Measurements from ENCODE around the gene SORL1.

GRCh38 chr11:121419836-121420235 lies 32.3 kb upstream of the SORL1 start:
- TF ChIP-seq RAD51 (IDR thresholded peaks at IDR 0.05; ENCODE audit: borderline replicate concordance, low read depth) (no peak), HDAC1 (IDR thresholded peaks at IDR 0.05) (no peak), SIN3A (IDR thresholded peaks at IDR 0.05; ENCODE audit: borderline replicate concordance in 2 of 2, control insufficient read depth in 1 of 2, low read depth in 2 of 2, low read length in 2 of 2) (no peak), SRSF9 (IDR thresholded peaks at IDR 0.05; ENCODE audit: borderline replicate concordance, low read depth, low read length) (no peak), GTF2F1 (IDR thresholded peaks at IDR 0.05; ENCODE audit: low read depth, low read length) (no peak), ZNF174 (CRISPR knock-in tag; IDR thresholded peaks at IDR 0.05) (no peak), ATF7 (IDR thresholded peaks at IDR 0.05) (no peak), POLR2AphosphoS5 (IDR thresholded peaks at IDR 0.05; ENCODE audit: control insufficient read depth, insufficient read depth, low read depth, low read length) (no peak)
- TF ChIP-seq, protein P1, sequence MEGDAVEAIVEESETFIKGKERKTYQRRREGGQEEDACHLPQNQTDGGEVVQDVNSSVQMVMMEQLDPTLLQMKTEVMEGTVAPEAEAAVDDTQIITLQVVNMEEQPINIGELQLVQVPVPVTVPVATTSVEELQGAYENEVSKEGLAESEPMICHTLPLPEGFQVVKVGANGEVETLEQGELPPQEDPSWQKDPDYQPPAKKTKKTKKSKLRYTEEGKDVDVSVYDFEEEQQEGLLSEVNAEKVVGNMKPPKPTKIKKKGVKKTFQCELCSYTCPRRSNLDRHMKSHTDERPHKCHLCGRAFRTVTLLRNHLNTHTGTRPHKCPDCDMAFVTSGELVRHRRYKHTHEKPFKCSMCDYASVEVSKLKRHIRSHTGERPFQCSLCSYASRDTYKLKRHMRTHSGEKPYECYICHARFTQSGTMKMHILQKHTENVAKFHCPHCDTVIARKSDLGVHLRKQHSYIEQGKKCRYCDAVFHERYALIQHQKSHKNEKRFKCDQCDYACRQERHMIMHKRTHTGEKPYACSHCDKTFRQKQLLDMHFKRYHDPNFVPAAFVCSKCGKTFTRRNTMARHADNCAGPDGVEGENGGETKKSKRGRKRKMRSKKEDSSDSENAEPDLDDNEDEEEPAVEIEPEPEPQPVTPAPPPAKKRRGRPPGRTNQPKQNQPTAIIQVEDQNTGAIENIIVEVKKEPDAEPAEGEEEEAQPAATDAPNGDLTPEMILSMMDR (IDR thresholded peaks at IDR 0.05 in 2 of 3, conservative IDR thresholded peaks at IDR 0.05 in 1 of 3; ENCODE audit: insufficient read depth in 2 of 3, low read depth in 1 of 3, low read length in 3 of 3), result no peak
